Cardiac muscle cell (in vitro differentiated cells and primary cell): ENCODE results near the gene FZD2. TPM values are rescaled to one million over a fixed set of nuclear protein-coding genes. Genes with fewer than 3 reads are reported as not detected.
A peak's percentile ranks its signal among the peaks of the same experiment; 100 is the strongest.
"Not testable (repeated sequence)": the region's sequence is repeated elsewhere in the genome, so short reads cannot be mapped to it uniquely, and the experiment has no call there.

Experiments used
- DNase-seq, 2 donors: peaks; one replicate each; pipeline versions ENCODE4 v3.0.0 to v3.0.0-alpha.2; 2010 to 2017; ENCODE audit warnings: low read depth in 1 of 2, low spot score in 1 of 2
- H3K27ac ChIP-seq: fragments of 200-600 bp; sonication (generic); 2 replicates; pipeline ENCODE4 v1.5.1; 2016
- H3K27me3 ChIP-seq: fragments of 200-600 bp; sonication (generic); 2 replicates; pipeline ENCODE4 v1.6.0; 2016; ENCODE audit warnings: control low read depth
- H3K36me3 ChIP-seq: fragments of 200-600 bp; sonication (generic); 2 replicates; pipeline ENCODE4 v1.5.1; 2016; ENCODE audit warnings: control low read depth
- H3K4me1 ChIP-seq: fragments of 200-600 bp; sonication (generic); 2 replicates; pipeline ENCODE4 v1.8.1; 2017; ENCODE audit warnings: low read depth, mild to moderate bottlenecking, mixed run types
- H3K4me3 ChIP-seq: fragments of 200-600 bp; sonication (generic); 2 replicates; pipeline ENCODE4 v1.5.1; 2016; ENCODE audit warnings: mild to moderate bottlenecking
- H3K9me3 ChIP-seq: fragments of 200-600 bp; sonication (generic); 2 replicates; pipeline ENCODE4 v1.5.1; 2017; ENCODE audit warnings: low read depth, mild to moderate bottlenecking, control low read depth
- polyA plus RNA-seq: library from polyadenylated mRNA; unstranded; fragments of >200 nt; fragmentation: Nextera tagmentation; extraction: Ambion mirVana; gene quantifications from 2 replicates; pipeline ENCODE4 v1.2.1, GENCODE V29; 2016
- total RNA-seq: library from RNA; depleted of rRNA; stranded (reverse); fragments of >200 nt; gene quantifications from 2 replicates; pipeline ENCODE4 v1.2.3, GENCODE V29; 2016
- TF ChIP-seq, protein P1 (sequence below): IDR thresholded peaks from 2 replicates; pipeline ENCODE4 v1.5.1; 2012; ENCODE audit warnings: low read depth, mild to moderate bottlenecking, low read length

The FZD2 gene
- total and polyA plus RNA-seq, 2 experiments from 2014 or later: 47.4 to 51.5 TPM

DNA sequence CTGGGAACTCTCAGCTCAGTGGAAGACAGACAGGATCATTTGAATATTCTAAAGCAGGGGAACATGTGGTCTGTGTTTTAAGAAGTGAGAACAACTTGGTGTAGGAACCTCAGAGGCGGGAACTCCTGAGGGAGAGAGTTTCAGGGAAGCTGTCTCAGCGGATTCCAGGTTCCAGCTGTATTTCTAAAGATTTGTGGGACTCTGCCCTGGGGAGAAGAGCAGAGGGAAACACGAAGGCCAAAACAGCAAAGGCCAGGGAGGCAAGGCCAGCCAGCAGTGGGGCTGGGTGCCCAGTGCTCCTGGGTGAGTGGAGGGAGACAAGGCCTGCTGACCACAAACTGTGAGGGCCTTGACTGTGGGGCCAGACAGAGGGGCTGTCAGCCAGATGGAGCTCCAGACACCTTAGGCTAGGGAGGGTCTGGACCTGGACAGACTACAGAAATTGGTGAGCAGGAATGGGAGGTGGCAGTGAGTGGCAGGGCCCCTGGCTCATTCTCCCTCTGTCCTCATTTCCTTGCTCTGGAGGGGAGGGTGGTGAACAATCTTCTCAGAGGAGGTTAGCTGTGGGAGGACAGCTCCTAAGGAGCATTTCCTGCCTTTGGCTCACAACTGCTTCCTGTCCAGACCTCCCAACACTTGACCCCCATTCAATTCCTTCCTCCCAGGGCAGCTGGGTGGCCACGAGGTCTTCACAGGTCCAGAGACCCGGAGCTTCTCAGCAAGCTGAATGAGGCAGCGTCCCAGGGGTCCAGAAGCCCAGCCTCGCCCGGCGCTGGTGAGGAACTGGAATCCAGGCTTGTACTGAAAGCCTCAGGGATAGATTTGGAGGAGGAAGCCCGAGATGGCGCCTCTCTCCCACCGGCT lies 21.0 kb upstream of the FZD2 start:
- peak overlapping the region; percentile 87 for H3K27ac ChIP-seq
- H3K27me3 ChIP-seq: no peaks in the 10 kb centered on the region
- no peaks in the 10 kb centered on the region for H3K9me3 ChIP-seq
- peaks cover 10% of the 10 kb centered on the region for H3K4me1 ChIP-seq
- no peaks in the 10 kb centered on the region for H3K36me3 ChIP-seq
- DNase-seq: peak in 1 of 2 donors; percentile 71
- H3K4me3 ChIP-seq: no peak overlapping the region
- TF ChIP-seq, protein P1, sequence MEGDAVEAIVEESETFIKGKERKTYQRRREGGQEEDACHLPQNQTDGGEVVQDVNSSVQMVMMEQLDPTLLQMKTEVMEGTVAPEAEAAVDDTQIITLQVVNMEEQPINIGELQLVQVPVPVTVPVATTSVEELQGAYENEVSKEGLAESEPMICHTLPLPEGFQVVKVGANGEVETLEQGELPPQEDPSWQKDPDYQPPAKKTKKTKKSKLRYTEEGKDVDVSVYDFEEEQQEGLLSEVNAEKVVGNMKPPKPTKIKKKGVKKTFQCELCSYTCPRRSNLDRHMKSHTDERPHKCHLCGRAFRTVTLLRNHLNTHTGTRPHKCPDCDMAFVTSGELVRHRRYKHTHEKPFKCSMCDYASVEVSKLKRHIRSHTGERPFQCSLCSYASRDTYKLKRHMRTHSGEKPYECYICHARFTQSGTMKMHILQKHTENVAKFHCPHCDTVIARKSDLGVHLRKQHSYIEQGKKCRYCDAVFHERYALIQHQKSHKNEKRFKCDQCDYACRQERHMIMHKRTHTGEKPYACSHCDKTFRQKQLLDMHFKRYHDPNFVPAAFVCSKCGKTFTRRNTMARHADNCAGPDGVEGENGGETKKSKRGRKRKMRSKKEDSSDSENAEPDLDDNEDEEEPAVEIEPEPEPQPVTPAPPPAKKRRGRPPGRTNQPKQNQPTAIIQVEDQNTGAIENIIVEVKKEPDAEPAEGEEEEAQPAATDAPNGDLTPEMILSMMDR: no peak

GRCh38 chr17:44537922-44538321 lies 19.4 kb upstream of the FZD2 start:
- peaks cover 26% of the 10 kb centered on the region for H3K4me1 ChIP-seq
- not testable (repeated sequence) for H3K27ac ChIP-seq

GRCh38 chr17:44539673-44540072 lies 17.6 kb upstream of the FZD2 start:
- Histone ChIP-seq H3K4me1 (peaks cover 38% of the 10 kb centered on the region), H3K27me3 (no peaks in the 10 kb centered on the region), H3K9me3 (no peaks in the 10 kb centered on the region), H3K27ac (no peak overlapping the region), H3K4me3 (no peak overlapping the region), H3K36me3 (no peaks in the 10 kb centered on the region)
- TF ChIP-seq, protein P1: no peak
- no peak for DNase-seq

More at GRCh38 chr17:44537922-44538321, 19.4 kb upstream of the FZD2 start:
- H3K9me3 ChIP-seq, H3K36me3 ChIP-seq, H3K4me3 ChIP-seq, DNase-seq, H3K27me3 ChIP-seq: not testable (repeated sequence)

GRCh38 chr17:44540246-44541084 lies 16.8 kb upstream of the FZD2 start:
- TF ChIP-seq, protein P1: no peak
- no peaks in the 10 kb centered on the region for H3K9me3 ChIP-seq
- no peaks in the 10 kb centered on the region for H3K27me3 ChIP-seq
- no peaks in the 10 kb centered on the region for H3K36me3 ChIP-seq
- peaks cover 38% of the 10 kb centered on the region for H3K4me1 ChIP-seq
- no peak overlapping the region for H3K27ac ChIP-seq
- no peak overlapping the region for H3K4me3 ChIP-seq
- no peak for DNase-seq

- Histone ChIP-seq H3K36me3 (no peaks in the 10 kb centered on the region), H3K9me3 (no peaks in the 10 kb centered on the region), H3K4me1 (peaks cover 38% of the 10 kb centered on the region), H3K27ac (peak overlapping the region; percentile 99), H3K4me3 (no peak overlapping the region), H3K27me3 (no peaks in the 10 kb centered on the region)
- TF ChIP-seq, protein P1: no peak
- DNase-seq: no peak
These were observed 15.3 kb upstream of the FZD2 start for GRCh38 chr17:44541884-44542581.
